PFSK-1 (cell line): ENCODE measurements around the gene SLC4A4.

Source experiments
- FOXP2 ChIP-seq: optimal IDR thresholded peaks from 2 replicates; pipeline ENCODE3; 2011; ENCODE audit warnings: borderline replicate concordance, control low read depth, inconsistent platforms; ENCODE audit not compliant: insufficient read depth; ENCODE audit errors: extremely low read length, extremely low read depth
- POLR2AphosphoS5 ChIP-seq: IDR thresholded peaks from 2 replicates; pipeline ENCODE4 v1.6.1; 2012; ENCODE audit warnings: low read depth, mild to moderate bottlenecking, control low read depth, low read length, moderate library complexity
- REST ChIP-seq, 2 experiments: IDR thresholded peaks; 2 replicates each; pipeline versions ENCODE4 v1.6.1 to v1.8.0; 2011 to 2012; ENCODE audit warnings: low read depth in 2 of 2, low read length in 2 of 2, control low read depth in 1 of 2, inconsistent platforms in 1 of 2, mild to moderate bottlenecking in 1 of 2, moderate library complexity in 1 of 2; ENCODE audit not compliant: insufficient read depth in 1 of 2
- SIN3A ChIP-seq: IDR thresholded peaks from 2 replicates; pipeline ENCODE4 v1.6.1; 2012; ENCODE audit warnings: mild to moderate bottlenecking, low read length, moderate library complexity, borderline replicate concordance; ENCODE audit not compliant: insufficient read depth
- TAF1 ChIP-seq: IDR thresholded peaks from 2 replicates; pipeline ENCODE4 v1.6.1; 2012; ENCODE audit warnings: low read length, control low read depth, borderline replicate concordance; ENCODE audit not compliant: insufficient read depth

SLC4A4 gene

GRCh38 chr4:71430609-71431008 is 91.8 kb downstream of the SLC4A4 start:
- TF ChIP-seq POLR2AphosphoS5 (no peak), SIN3A (no peak), FOXP2 (no peak), TAF1 (no peak), REST (IDR thresholded peaks at IDR 0.05; ENCODE audit: insufficient read depth in 1 of 2, low read depth in 2 of 2, low read length in 2 of 2) (no peak)

- TF ChIP-seq FOXP2, result no peak
- TF ChIP-seq SIN3A, result no peak
- no peak for TF ChIP-seq REST (IDR thresholded peaks at IDR 0.05; ENCODE audit: insufficient read depth in 1 of 2, low read depth in 2 of 2, low read length in 2 of 2)
- TF ChIP-seq POLR2AphosphoS5, result no peak
Measured at GRCh38 chr4:71440612-71441011, 101.8 kb downstream of the SLC4A4 start.

- TF ChIP-seq FOXP2, result no peak
- no peak for TF ChIP-seq POLR2AphosphoS5
- TF ChIP-seq SIN3A, result no peak
- no peak for TF ChIP-seq TAF1
- no peak for TF ChIP-seq REST (IDR thresholded peaks at IDR 0.05; ENCODE audit: insufficient read depth in 1 of 2, low read depth in 2 of 2, low read length in 2 of 2)
Measured at GRCh38 chr4:71441186-71442169, 102.7 kb downstream of the SLC4A4 start.

GRCh38 chr4:71442336-71442735 is 103.5 kb downstream of the SLC4A4 start:
- TF ChIP-seq TAF1 (no peak), POLR2AphosphoS5 (no peak), REST (IDR thresholded peaks at IDR 0.05; ENCODE audit: insufficient read depth in 1 of 2, low read depth in 2 of 2, low read length in 2 of 2) (no peak), FOXP2 (no peak), SIN3A (no peak)
